CD4-positive, CD25-positive, alpha-beta regulatory T cell (primary cell): ENCODE measurements around the gene ZNF648. TPM values are rescaled to one million over a fixed set of nuclear protein-coding genes. Genes with fewer than 3 reads are reported as not detected.
A peak's percentile ranks its signal among the peaks of the same experiment; 100 is the strongest.

Experiments used
- ATAC-seq, 2 donors: fragments of 150-1000 bp; cut with Tn5 transposase; one replicate each; pipeline ENCODE4 v1.10.0; 2021; ENCODE audit warnings: low read depth in 2 of 2, moderate number of reproducible peaks in 2 of 2, moderate library complexity in 1 of 2
- DNase-seq, 3 donors: peaks; one replicate each; pipeline versions ENCODE4 v3.0.0 to v3.0.0-alpha.2; 2012 to 2022; ENCODE audit warnings: mixed read lengths in 1 of 3
- H3K27ac ChIP-seq: one replicate; pipeline ENCODE4 v1.7.0; 2013; ENCODE audit warnings: mild to moderate bottlenecking, low read length; ENCODE audit not compliant: insufficient read depth, poor library complexity, severe bottlenecking
- H3K27me3 ChIP-seq: one replicate; pipeline ENCODE4 v1.7.0; 2013; ENCODE audit warnings: low read length; ENCODE audit not compliant: control insufficient read depth, insufficient read depth
- H3K36me3 ChIP-seq: one replicate; pipeline ENCODE4 v1.7.0; 2013; ENCODE audit warnings: mild to moderate bottlenecking, low read length, moderate library complexity; ENCODE audit not compliant: control insufficient read depth, insufficient read depth
- H3K4me1 ChIP-seq: 2 replicates; pipeline ENCODE4 v1.7.0; 2013; ENCODE audit warnings: mild to moderate bottlenecking, low read length; ENCODE audit not compliant: insufficient read depth, control insufficient read depth, poor library complexity, severe bottlenecking
- H3K4me3 ChIP-seq: one replicate; pipeline ENCODE4 v1.7.0; 2013; ENCODE audit warnings: low read depth, mild to moderate bottlenecking, low read length, moderate library complexity
- H3K9me3 ChIP-seq, 2 experiments: 1 replicate in 1 of 2; 2 replicates in 1 of 2; pipeline ENCODE4 v1.7.0; 2013; ENCODE audit warnings: low read length in 2 of 2, mild to moderate bottlenecking in 1 of 2, moderate library complexity in 1 of 2; ENCODE audit not compliant: control insufficient read depth in 2 of 2
- H3K27ac Mint-ChIP-seq, 3 donors: one replicate each; pipeline ENCODE4 v1.8.0; 2020 to 2022; ENCODE audit warnings: mild to moderate bottlenecking in 3 of 3, mixed read lengths in 3 of 3, moderate library complexity in 2 of 3
- H3K27me3 Mint-ChIP-seq: one replicate; pipeline ENCODE4 v1.8.0; 2022; ENCODE audit warnings: mild to moderate bottlenecking, mixed read lengths
- H3K36me3 Mint-ChIP-seq: one replicate; pipeline ENCODE4 v1.8.0; 2020; ENCODE audit warnings: mixed read lengths
- H3K4me1 Mint-ChIP-seq, 4 donors: one replicate each; pipeline ENCODE4 v1.8.0; 2020 to 2022; ENCODE audit warnings: mixed read lengths in 4 of 4, mild to moderate bottlenecking in 1 of 4
- H3K4me3 Mint-ChIP-seq, 4 donors: one replicate each; pipeline ENCODE4 v1.8.0; 2020 to 2022; ENCODE audit warnings: mild to moderate bottlenecking in 4 of 4, mixed read lengths in 4 of 4, moderate library complexity in 3 of 4
- H3K9me3 Mint-ChIP-seq, 7 donors: one replicate each; pipeline ENCODE4 v1.8.0; 2020 to 2022; ENCODE audit warnings: mixed read lengths in 7 of 7, mild to moderate bottlenecking in 3 of 7, moderate library complexity in 2 of 7
- polyA plus RNA-seq, 4 donors: library from polyadenylated mRNA; unstranded; fragments of 300-500 nt; fragmentation: Illumina TruSeq; gene quantifications; one replicate each; pipeline ENCODE4 v1.2.3, GENCODE V29; 2021
- total RNA-seq: library from RNA; stranded (reverse); gene quantifications from one replicate; pipeline ENCODE4 v1.2.3, GENCODE V29; 2022

ZNF648 gene, protein sequence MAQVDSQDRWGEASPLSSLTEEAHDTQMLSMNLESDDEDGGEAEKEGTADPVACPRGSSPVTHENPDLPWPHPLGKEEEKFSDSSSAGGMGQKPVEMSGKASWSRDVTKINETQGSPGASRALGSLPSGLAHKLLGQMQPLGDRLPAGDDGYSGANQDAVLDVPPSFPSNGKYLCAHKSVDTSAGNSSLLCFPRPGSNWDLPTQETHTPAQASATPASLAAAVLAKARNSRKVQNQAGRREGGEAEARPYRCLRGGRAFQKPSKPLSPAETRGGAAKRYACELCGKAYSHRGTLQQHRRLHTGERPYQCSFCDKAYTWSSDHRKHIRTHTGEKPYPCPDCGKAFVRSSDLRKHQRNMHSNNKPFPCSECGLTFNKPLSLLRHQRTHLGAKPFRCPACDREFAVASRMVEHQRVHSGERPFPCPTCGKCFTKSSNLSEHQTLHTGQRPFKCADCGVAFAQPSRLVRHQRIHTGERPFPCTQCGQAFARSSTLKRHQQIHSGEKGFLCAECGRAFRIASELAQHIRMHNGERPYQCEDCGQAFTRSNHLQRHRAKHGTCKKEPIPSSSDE
- not detected for total RNA-seq
- under 1 TPM in 1 of 4 donors, not detected in 3; 0.28 TPM for polyA plus RNA-seq

DNA sequence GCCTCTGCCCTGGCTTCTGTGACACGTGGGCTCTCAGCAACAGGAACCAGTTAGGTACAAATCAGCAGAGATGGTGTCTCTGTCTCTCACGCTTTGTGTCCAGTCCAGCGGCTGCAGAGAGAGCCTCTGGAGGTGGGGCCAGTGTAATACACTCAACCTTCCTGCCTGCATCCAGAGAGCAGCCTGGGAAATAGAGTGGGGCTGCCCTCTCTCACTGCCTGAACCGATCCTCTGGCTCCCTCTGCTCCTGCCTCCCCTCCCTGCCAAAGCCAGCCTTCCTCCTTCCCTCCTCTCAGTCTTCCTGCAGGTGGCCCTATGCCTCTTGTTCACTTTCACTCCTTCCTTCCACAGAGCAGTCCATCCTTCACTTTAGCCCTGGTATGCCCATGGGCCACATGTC, at the start of gene ZNF648:
Gene ZNF648, minus strand, starts transcription at position 119 of the 400 bp plus-strand sequence. CDS start 3,702 bp downstream, outside the sequence.
- ATAC-seq: no peak

DNA sequence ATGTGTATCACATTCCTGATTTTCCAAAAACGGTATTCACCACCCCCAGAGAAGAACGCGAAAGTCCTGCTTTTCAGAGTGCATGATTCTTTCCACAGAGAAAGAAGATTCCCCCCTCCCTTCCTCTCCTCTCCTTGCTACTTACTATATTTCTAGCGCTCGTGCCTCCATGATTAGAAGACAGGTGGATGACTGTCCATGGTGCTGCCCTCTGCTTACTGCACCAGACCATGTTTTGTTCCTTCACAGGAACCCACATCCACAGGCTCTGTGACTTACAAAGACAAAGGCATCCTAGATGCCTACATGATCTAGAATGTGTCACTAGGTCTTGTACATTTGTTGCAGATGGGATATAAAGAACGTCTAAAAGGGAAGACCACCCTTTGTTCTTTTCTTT, 49.1 kb upstream of the ZNF648 start:
- Mint-ChIP-seq H3K9me3 (peaks cover 0 to 8% (median 2%) of the 10 kb centered on the region in 7 donors), H3K4me3 (no peak overlapping the region), H3K36me3 (no peaks in the 10 kb centered on the region), H3K27me3 (peaks cover 16% of the 10 kb centered on the region), H3K27ac (no peak overlapping the region), H3K4me1 (no peaks in the 10 kb centered on the region)
- no peaks in the 10 kb centered on the region for H3K36me3 ChIP-seq
- no peaks in the 10 kb centered on the region for H3K4me1 ChIP-seq
- peaks cover 0 to 4% of the 10 kb centered on the region in 2 experiments for H3K9me3 ChIP-seq
- ATAC-seq (no peak), DNase-seq (peak in 1 of 3 donors; percentile 59)
- peaks cover 2% of the 10 kb centered on the region for H3K27me3 ChIP-seq
- H3K4me3 ChIP-seq: no peak overlapping the region
- no peak overlapping the region for H3K27ac ChIP-seq

More for the DNA sequence above, at the start of gene ZNF648:
- Histone ChIP-seq H3K27ac (no peak within 1 kb of the TSS), H3K4me1 (no peaks in the 10 kb centered on the region), H3K4me3 (no peak within 1 kb of the TSS), H3K36me3 (no peaks in the 10 kb centered on the region), H3K9me3 (no peaks in the 10 kb centered on the region), H3K27me3 (peaks cover 14% of the 10 kb centered on the region)
- Mint-ChIP-seq H3K9me3 (no peaks in the 10 kb centered on the region), H3K4me1 (peaks cover 0 to 2% (median 0%) of the 10 kb centered on the region in 4 donors), H3K27ac (no peak within 1 kb of the TSS), H3K27me3 (peaks cover 35% of the 10 kb centered on the region), H3K36me3 (no peaks in the 10 kb centered on the region), H3K4me3 (no peak within 1 kb of the TSS)
- DNase-seq: no peak

DNA sequence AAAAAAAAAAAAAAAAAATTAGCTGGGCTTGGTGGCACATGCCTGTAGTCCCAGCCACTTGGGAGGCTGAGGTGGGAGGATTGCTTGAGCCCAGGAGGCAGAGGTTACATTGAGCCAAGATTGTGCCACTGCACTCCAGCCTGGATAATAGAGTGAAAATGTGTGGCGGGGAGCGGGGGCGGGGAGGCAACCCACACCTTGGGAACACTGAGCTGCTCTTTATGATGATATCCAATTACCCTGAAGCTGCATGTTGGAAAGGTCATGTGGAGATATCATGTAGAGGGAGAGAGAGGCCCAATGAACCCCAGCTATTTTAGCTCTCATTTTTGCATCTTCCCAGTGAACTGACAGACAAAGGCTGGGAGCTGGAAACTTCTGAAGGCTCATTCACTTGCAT, 48.3 kb upstream of the ZNF648 start:
- Histone ChIP-seq H3K36me3 (no peaks in the 10 kb centered on the region), H3K4me1 (no peaks in the 10 kb centered on the region), H3K27ac (no peak overlapping the region), H3K9me3 (peaks cover 0 to 4% of the 10 kb centered on the region in 2 experiments), H3K27me3 (peaks cover 2% of the 10 kb centered on the region), H3K4me3 (no peak overlapping the region)
- Mint-ChIP-seq H3K36me3 (no peaks in the 10 kb centered on the region), H3K4me1 (no peaks in the 10 kb centered on the region), H3K9me3 (peaks cover 0 to 8% (median 2%) of the 10 kb centered on the region in 7 donors), H3K4me3 (no peak overlapping the region), H3K27ac (no peak overlapping the region), H3K27me3 (peaks cover 19% of the 10 kb centered on the region)
- no peak for ATAC-seq
- DNase-seq: no peak

DNA sequence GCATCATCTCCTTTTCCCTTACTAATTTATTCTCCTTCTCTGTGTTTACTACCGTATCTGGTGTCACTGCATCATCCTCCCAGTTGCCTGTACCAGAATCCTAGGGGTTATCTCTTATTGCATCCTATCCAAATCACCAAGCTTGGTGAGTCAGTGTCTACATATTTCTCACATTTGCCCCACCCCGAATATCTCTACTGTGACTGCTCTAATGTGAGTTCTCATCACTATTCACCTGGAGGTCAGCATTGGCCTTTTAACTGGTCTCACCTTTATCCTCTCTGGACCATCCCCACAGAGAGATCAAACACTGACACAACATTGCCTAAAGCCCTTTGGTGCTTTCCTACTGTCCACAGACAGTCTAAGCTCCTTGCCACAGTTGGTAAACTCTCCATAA, 45.7 kb upstream of the ZNF648 start:
- H3K4me3 ChIP-seq: no peak overlapping the region
- no peaks in the 10 kb centered on the region for H3K4me1 ChIP-seq
- H3K27ac Mint-ChIP-seq: no peak overlapping the region
- H3K27ac ChIP-seq: no peak overlapping the region
- peaks cover 2% of the 10 kb centered on the region for H3K27me3 ChIP-seq
- H3K9me3 ChIP-seq: peaks cover 0 to 4% of the 10 kb centered on the region in 2 experiments
- no peaks in the 10 kb centered on the region for H3K36me3 ChIP-seq
- H3K27me3 Mint-ChIP-seq: peaks cover 23% of the 10 kb centered on the region
- DNase-seq (no peak), ATAC-seq (no peak)
- no peak overlapping the region for H3K4me3 Mint-ChIP-seq
- peaks cover 0 to 8% (median 2%) of the 10 kb centered on the region in 7 donors for H3K9me3 Mint-ChIP-seq
- no peaks in the 10 kb centered on the region for H3K36me3 Mint-ChIP-seq
- no peaks in the 10 kb centered on the region for H3K4me1 Mint-ChIP-seq

DNA sequence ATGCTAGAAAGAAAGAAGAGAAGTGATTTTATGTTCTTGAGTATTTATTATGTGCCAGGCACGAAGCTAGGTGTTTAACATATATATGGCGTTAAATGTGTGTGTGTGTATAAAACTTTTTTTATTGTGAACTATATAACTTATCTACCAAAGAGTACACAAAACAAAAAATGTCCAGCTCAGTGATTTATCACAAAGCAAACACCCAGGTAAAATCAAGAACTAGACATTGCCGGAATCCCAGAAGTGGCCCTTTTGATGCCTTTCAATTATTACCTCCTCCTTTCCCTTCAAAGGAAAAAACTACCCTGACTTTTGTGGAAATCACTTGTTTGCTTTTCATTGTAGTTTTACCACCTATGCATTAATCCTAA, 40.5 kb upstream of the ZNF648 start:
- Histone ChIP-seq H3K4me1 (no peaks in the 10 kb centered on the region), H3K27ac (no peak overlapping the region), H3K36me3 (no peaks in the 10 kb centered on the region), H3K27me3 (peaks cover 2% of the 10 kb centered on the region), H3K4me3 (no peak overlapping the region), H3K9me3 (no peaks in the 10 kb centered on the region)
- Mint-ChIP-seq H3K9me3 (peaks cover 0 to 4% (median 1%) of the 10 kb centered on the region in 7 donors), H3K27ac (no peak overlapping the region), H3K4me1 (peaks cover 0 to 2% (median 0%) of the 10 kb centered on the region in 4 donors), H3K4me3 (no peak overlapping the region), H3K27me3 (peaks cover 30% of the 10 kb centered on the region), H3K36me3 (no peaks in the 10 kb centered on the region)
- ATAC-seq (no peak), DNase-seq (no peak)

DNA sequence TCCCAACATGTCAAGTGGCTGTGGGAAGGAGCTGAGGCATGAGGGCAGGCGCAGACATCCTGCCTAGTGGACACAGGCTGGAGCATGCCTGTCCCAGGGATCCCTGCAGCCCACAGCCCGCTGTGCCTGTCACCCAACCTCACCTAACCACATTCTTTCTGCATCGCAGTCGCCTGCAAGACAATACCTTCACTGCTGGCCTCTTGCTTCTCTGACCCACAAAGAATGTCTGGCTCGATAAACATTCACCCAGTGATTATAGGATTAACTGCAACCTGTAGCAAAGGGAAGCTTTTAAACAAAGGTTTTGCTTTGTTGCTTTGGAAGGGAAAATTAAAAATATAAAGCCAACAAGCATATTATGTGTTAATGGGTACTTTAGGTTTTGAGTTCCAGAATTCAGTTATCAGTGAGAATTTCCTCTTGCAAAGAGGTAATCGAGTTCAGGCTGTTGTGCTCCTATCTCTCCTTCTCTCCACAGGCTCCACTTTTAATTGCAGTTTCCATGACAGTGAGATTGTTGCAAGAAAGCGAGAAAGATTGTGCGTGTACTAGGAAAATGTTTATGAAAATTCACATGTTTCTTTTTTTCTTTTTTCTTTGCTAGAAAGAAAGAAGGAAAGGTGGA, 40.0 kb upstream of the ZNF648 start:
- Histone ChIP-seq H3K36me3 (no peaks in the 10 kb centered on the region), H3K4me3 (no peak overlapping the region), H3K27me3 (peaks cover 2% of the 10 kb centered on the region), H3K27ac (no peak overlapping the region), H3K4me1 (no peaks in the 10 kb centered on the region), H3K9me3 (no peaks in the 10 kb centered on the region)
- peaks cover 0 to 2% (median 0%) of the 10 kb centered on the region in 4 donors for H3K4me1 Mint-ChIP-seq
- no peak overlapping the region for H3K4me3 Mint-ChIP-seq
- no peak for ATAC-seq
- peaks cover 33% of the 10 kb centered on the region for H3K27me3 Mint-ChIP-seq
- H3K36me3 Mint-ChIP-seq: no peaks in the 10 kb centered on the region
- no peak overlapping the region for H3K27ac Mint-ChIP-seq
- no peak for DNase-seq
- peaks cover 0 to 4% (median 1%) of the 10 kb centered on the region in 7 donors for H3K9me3 Mint-ChIP-seq

DNA sequence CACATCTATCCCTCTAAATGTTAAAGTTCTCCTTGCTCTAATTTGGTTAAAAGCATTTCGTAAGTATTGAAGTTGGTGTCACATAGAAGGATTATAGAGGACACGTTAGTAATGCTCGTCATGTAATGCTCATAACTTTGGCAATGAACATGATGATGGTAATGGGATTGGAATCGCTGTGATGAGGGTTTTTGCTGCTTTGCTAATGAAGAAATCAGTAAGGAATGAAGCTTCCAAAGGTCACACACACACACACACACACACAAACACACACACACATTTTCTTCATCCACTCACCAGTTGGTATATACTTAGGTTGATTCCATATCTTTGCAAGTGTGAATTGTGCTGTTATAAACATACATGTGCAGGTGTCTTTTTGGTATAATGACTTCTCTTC, 36.8 kb upstream of the ZNF648 start:
- Mint-ChIP-seq H3K27ac (no peak overlapping the region), H3K4me1 (peaks cover 0 to 2% (median 0%) of the 10 kb centered on the region in 4 donors), H3K4me3 (no peak overlapping the region), H3K36me3 (no peaks in the 10 kb centered on the region), H3K27me3 (peaks cover 25% of the 10 kb centered on the region), H3K9me3 (peaks cover 0 to 4% (median 2%) of the 10 kb centered on the region in 7 donors)
- Histone ChIP-seq H3K27me3 (no peaks in the 10 kb centered on the region), H3K4me3 (no peak overlapping the region), H3K9me3 (no peaks in the 10 kb centered on the region), H3K36me3 (no peaks in the 10 kb centered on the region), H3K4me1 (no peaks in the 10 kb centered on the region), H3K27ac (no peak overlapping the region)
- DNase-seq (no peak), ATAC-seq (no peak)
